H1 (cell line): Measurements from ENCODE around the gene CTAG2.
"Not testable (repeated sequence)": the region's sequence is repeated elsewhere in the genome, so short reads cannot be mapped to it uniquely, and the experiment has no call there.

Experiments
- ASH2L ChIP-seq: fragments of 200-600, 300-600 bp; sonication (generic); IDR thresholded peaks from one replicate; pipeline ENCODE4 v1.7.1; 2017; ENCODE audit warnings: low read length
- BRCA1 ChIP-seq: IDR thresholded peaks from 2 replicates; pipeline ENCODE4 v1.6.1; 2012; ENCODE audit warnings: low read depth, low read length, improper control_type of control experiment
- CEBPB ChIP-seq: IDR thresholded peaks from 2 replicates; pipeline ENCODE4 v1.6.1; 2012; ENCODE audit warnings: low read depth, low read length
- EP300 ChIP-seq, 2 experiments: IDR thresholded peaks; 1 replicate in 1 of 2; 2 replicates in 1 of 2; pipeline ENCODE4 v1.6.1; 2011 to 2012; ENCODE audit warnings: low read depth in 2 of 2, low read length in 2 of 2, mild to moderate bottlenecking in 2 of 2, borderline replicate concordance in 1 of 2, inconsistent platforms in 1 of 2, moderate library complexity in 1 of 2
- JUND ChIP-seq: IDR thresholded peaks from 2 replicates; pipeline ENCODE4 v1.6.1; 2011; ENCODE audit warnings: mild to moderate bottlenecking, improper control_type of control experiment, low read length
- MAFK ChIP-seq: IDR thresholded peaks from 2 replicates; pipeline ENCODE4 v1.6.1; 2012; ENCODE audit warnings: low read depth, mild to moderate bottlenecking, improper control_type of control experiment, low read length
- POLR2A ChIP-seq, 2 experiments: IDR thresholded peaks; 1 replicate in 1 of 2; 2 replicates in 1 of 2; pipeline ENCODE4 v1.6.1; 2011; ENCODE audit warnings: low read depth in 2 of 2, low read length in 2 of 2, mild to moderate bottlenecking in 2 of 2; ENCODE audit errors: control extremely low read depth in 1 of 2
- POLR2AphosphoS5 ChIP-seq: IDR thresholded peaks from 2 replicates; pipeline ENCODE4 v1.6.1; 2011; ENCODE audit warnings: low read depth, low read length
- RNF2 ChIP-seq: fragments of 200-900, 300-1000 bp; sonication (generic); IDR thresholded peaks from 2 replicates; pipeline ENCODE4 v1.7.1; 2016; ENCODE audit warnings: borderline replicate concordance, low read depth, mild to moderate bottlenecking, antibody characterized with exemption, low read length; ENCODE audit not compliant: poor library complexity, severe bottlenecking; ENCODE audit errors: missing control alignments
- SIN3A ChIP-seq, 2 experiments: IDR thresholded peaks in 1 of 2; conservative IDR thresholded peaks in 1 of 2; 2 replicates each; pipeline ENCODE4 v1.6.1; 2011 to 2012; ENCODE audit warnings: low read length in 2 of 2, improper control_type of control experiment in 1 of 2, low read depth in 1 of 2, mild to moderate bottlenecking in 1 of 2
- SP1 ChIP-seq: IDR thresholded peaks from 2 replicates; pipeline ENCODE4 v1.6.1; 2011; ENCODE audit warnings: low read depth, low read length
- TAF1 ChIP-seq: IDR thresholded peaks from 2 replicates; pipeline ENCODE4 v1.6.1; 2011; ENCODE audit warnings: mild to moderate bottlenecking, low read depth, low read length
- YY1 ChIP-seq: IDR thresholded peaks from 2 replicates; pipeline ENCODE4 v1.6.1; 2011; ENCODE audit warnings: low read depth, mild to moderate bottlenecking, low read length
- TF ChIP-seq, protein P1 (sequence below), 3 experiments: IDR thresholded peaks; 1 replicate in 2 of 3; 2 replicates in 1 of 3; pipeline versions ENCODE4 v1.5.1 to v1.6.1; 2011; ENCODE audit warnings: low read length in 3 of 3, mild to moderate bottlenecking in 3 of 3, inconsistent platforms in 2 of 3, low read depth in 1 of 3, moderate library complexity in 1 of 3; ENCODE audit not compliant: insufficient read depth in 1 of 3; ENCODE audit errors: control extremely low read depth in 1 of 3

GRCh38 chrX:154607976-154608375 is 45.4 kb downstream of the CTAG2 start:
- TF ChIP-seq SP1; SIN3A (conservative IDR thresholded peaks at IDR 0.05 in 1 of 2, IDR thresholded peaks at IDR 0.05 in 1 of 2; ENCODE audit: low read depth in 1 of 2, low read length in 2 of 2); RNF2; MAFK; POLR2AphosphoS5; YY1; JUND; CEBPB; EP300 (IDR thresholded peaks at IDR 0.05; ENCODE audit: borderline replicate concordance in 1 of 2, low read depth in 2 of 2, low read length in 2 of 2); ASH2L; BRCA1; POLR2A (IDR thresholded peaks at IDR 0.05; ENCODE audit: control extremely low read depth in 1 of 2, low read depth in 2 of 2, low read length in 2 of 2); TAF1: not testable (repeated sequence)
- TF ChIP-seq, protein P1, sequence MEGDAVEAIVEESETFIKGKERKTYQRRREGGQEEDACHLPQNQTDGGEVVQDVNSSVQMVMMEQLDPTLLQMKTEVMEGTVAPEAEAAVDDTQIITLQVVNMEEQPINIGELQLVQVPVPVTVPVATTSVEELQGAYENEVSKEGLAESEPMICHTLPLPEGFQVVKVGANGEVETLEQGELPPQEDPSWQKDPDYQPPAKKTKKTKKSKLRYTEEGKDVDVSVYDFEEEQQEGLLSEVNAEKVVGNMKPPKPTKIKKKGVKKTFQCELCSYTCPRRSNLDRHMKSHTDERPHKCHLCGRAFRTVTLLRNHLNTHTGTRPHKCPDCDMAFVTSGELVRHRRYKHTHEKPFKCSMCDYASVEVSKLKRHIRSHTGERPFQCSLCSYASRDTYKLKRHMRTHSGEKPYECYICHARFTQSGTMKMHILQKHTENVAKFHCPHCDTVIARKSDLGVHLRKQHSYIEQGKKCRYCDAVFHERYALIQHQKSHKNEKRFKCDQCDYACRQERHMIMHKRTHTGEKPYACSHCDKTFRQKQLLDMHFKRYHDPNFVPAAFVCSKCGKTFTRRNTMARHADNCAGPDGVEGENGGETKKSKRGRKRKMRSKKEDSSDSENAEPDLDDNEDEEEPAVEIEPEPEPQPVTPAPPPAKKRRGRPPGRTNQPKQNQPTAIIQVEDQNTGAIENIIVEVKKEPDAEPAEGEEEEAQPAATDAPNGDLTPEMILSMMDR (IDR thresholded peaks at IDR 0.05; ENCODE audit: control extremely low read depth in 1 of 3, insufficient read depth in 1 of 3, low read depth in 1 of 3, low read length in 3 of 3): not testable (repeated sequence)
